NCI-H128 (cell line): ENCODE measurements around the gene GATA3.

Source experiments
- DNase-seq: peaks from one replicate; lab custom pipeline; 2025; ENCODE audit not compliant: unreplicated experiment; lab: John Stamatoyannopoulos, UW

Gene GATA3

GRCh38 chr10:8063128-8063908 is 8.8 kb downstream of the GATA3 start:
- DNase-seq, result no peak

- DNase-seq, result no peak
Measured at GRCh38 chr10:8063935-8064334, 9.4 kb downstream of the GATA3 start.

- no peak for DNase-seq
Measured at GRCh38 chr10:8064436-8064835, 9.9 kb downstream of the GATA3 start.

GRCh38 chr10:8065651-8066050 is 11.2 kb downstream of the GATA3 start:
- no peak for DNase-seq

- no peak for DNase-seq
Measured at GRCh38 chr10:8066124-8066523, 11.6 kb downstream of the GATA3 start.

- DNase-seq, result no peak
Measured at GRCh38 chr10:8066797-8067196, 12.3 kb downstream of the GATA3 start.

- DNase-seq, result no peak
Measured at GRCh38 chr10:8069108-8069507, 14.6 kb downstream of the GATA3 start.

GRCh38 chr10:8069627-8070026 is 15.1 kb downstream of the GATA3 start:
- DNase-seq, result no peak

GRCh38 chr10:8070440-8070839 is 16.0 kb downstream of the GATA3 start:
- DNase-seq, result no peak

GRCh38 chr10:8071006-8071405 is 16.5 kb downstream of the GATA3 start:
- DNase-seq, result no peak

GRCh38 chr10:8071666-8072065 is 17.2 kb downstream of the GATA3 start:
- no peak for DNase-seq

- no peak for DNase-seq
Measured at GRCh38 chr10:8072211-8072610, 17.7 kb downstream of the GATA3 start.

- DNase-seq, result no peak
Measured at GRCh38 chr10:8073691-8074416, 19.4 kb downstream of the GATA3 start.

- no peak for DNase-seq
Measured at GRCh38 chr10:8074881-8075280, 20.4 kb downstream of the GATA3 start.

GRCh38 chr10:8075282-8076260 is 21.1 kb downstream of the GATA3 start:
- no peak for DNase-seq

GRCh38 chr10:8076933-8077332 is 22.4 kb downstream of the GATA3 start:
- DNase-seq, result no peak

GRCh38 chr10:8078027-8078426 is 23.5 kb downstream of the GATA3 start:
- DNase-seq, result no peak

- no peak for DNase-seq
Measured at GRCh38 chr10:8079126-8079525, 24.6 kb downstream of the GATA3 start.

GRCh38 chr10:8084799-8085198 is 30.3 kb downstream of the GATA3 start:
- DNase-seq, result no peak

- no peak for DNase-seq
Measured at GRCh38 chr10:8085251-8085650, 30.8 kb downstream of the GATA3 start.

GRCh38 chr10:8086315-8086714 is 31.8 kb downstream of the GATA3 start:
- no peak for DNase-seq
